B cell (primary cell): ENCODE measurements around the gene PLCB4. TPM values are rescaled to one million over a fixed set of nuclear protein-coding genes. Genes with fewer than 3 reads are reported as not detected.

Source experiments
- ATAC-seq: fragments of 200-7000 bp; cut with Tn5 transposase; one replicate; pipeline ENCODE4 v1.10.0; 2021; ENCODE audit warnings: low read depth, mild to moderate bottlenecking, moderate number of reproducible peaks, moderate library complexity
- CTCF ChIA-PET: fragments of 350-600 bp; sonication (Branson Sonifier 250); formaldehyde crosslinking; loops from one replicate; lab custom pipeline; 2021; ENCODE audit warnings: antibody characterized with exemption, inconsistent platforms; lab: Charles Lee
- POLR2A ChIA-PET: fragments of 350-600 bp; sonication (Branson Sonifier 250); formaldehyde crosslinking; loops from one replicate; lab custom pipeline; 2021; ENCODE audit warnings: antibody characterized with exemption; lab: Charles Lee
- DNase-seq: peaks from one replicate; pipeline ENCODE4 v3.0.0; 2013
- H2AFZ ChIP-seq: 2 replicates; pipeline ENCODE4 v1.6.1; 2012; ENCODE audit warnings: mild to moderate bottlenecking, low read depth, low read length; ENCODE audit not compliant: insufficient read depth, poor library complexity, severe bottlenecking
- H3K27ac ChIP-seq, 2 donors: 1 replicate in 1 of 2; 2 replicates in 1 of 2; pipeline ENCODE4 v1.5.1; 2012 to 2013; ENCODE audit warnings: low read length in 2 of 2, mild to moderate bottlenecking in 2 of 2, moderate library complexity in 1 of 2
- H3K27me3 ChIP-seq, 4 experiments: fragments of 200-600 bp in 1 of 4; sonication (generic) in 1 of 4; replicated peaks in 1 of 4; 1 replicate in 2 of 4; 2 replicates in 2 of 4; pipeline versions ENCODE4 v1.6.1 to v1.7.0; 2013 to 2016; ENCODE audit warnings: low read length in 3 of 4, mild to moderate bottlenecking in 2 of 4, mixed read lengths in 1 of 4, moderate library complexity in 1 of 4; ENCODE audit not compliant: insufficient read depth in 4 of 4, control insufficient read depth in 3 of 4; ENCODE audit errors: control extremely low read depth in 1 of 4
- H3K36me3 ChIP-seq, 2 experiments: replicated peaks in 1 of 2; 1 replicate in 1 of 2; 2 replicates in 1 of 2; pipeline versions ENCODE4 v1.6.1 to v1.7.1; 2013; ENCODE audit warnings: low read length in 1 of 2; ENCODE audit not compliant: insufficient read depth in 2 of 2, control insufficient read depth in 1 of 2; ENCODE audit errors: control extremely low read depth in 1 of 2, extremely low read depth in 1 of 2
- H3K4me1 ChIP-seq, 2 donors: fragments of 200-600 bp in 1 of 2; sonication (generic) in 1 of 2; 1 replicate in 1 of 2; 2 replicates in 1 of 2; pipeline versions ENCODE4 v1.5.1 to v1.6.1; 2013 to 2017; ENCODE audit warnings: low read length in 2 of 2; ENCODE audit not compliant: control insufficient read depth in 2 of 2, insufficient read depth in 2 of 2
- H3K4me2 ChIP-seq: replicated peaks from 2 replicates; pipeline ENCODE3; 2012; ENCODE audit warnings: mild to moderate bottlenecking, low read depth, low read length; ENCODE audit not compliant: poor library complexity, severe bottlenecking
- H3K4me3 ChIP-seq, 5 experiments: fragments of 200-600 bp in 1 of 5; sonication (generic) in 1 of 5; 1 replicate in 3 of 5; 2 replicates in 2 of 5; pipeline versions ENCODE4 v1.5.1 to v1.7.0; 2011 to 2016; ENCODE audit warnings: low read length in 4 of 5, mild to moderate bottlenecking in 4 of 5, low read depth in 2 of 5, control low read depth in 1 of 5, moderate library complexity in 1 of 5; ENCODE audit not compliant: insufficient read depth in 1 of 5; ENCODE audit errors: control extremely low read depth in 1 of 5, extremely low read depth in 1 of 5
- H3K79me2 ChIP-seq: fragments of 200-600 bp; sonication (generic); one replicate; pipeline ENCODE4 v1.6.0; 2016; ENCODE audit warnings: low read length; ENCODE audit not compliant: control insufficient read depth, insufficient read depth
- H3K9ac ChIP-seq: fragments of 200-600 bp; sonication (generic); 2 replicates; pipeline ENCODE4 v1.6.1; 2017; ENCODE audit warnings: mild to moderate bottlenecking, low read length, moderate library complexity
- H3K9me3 ChIP-seq, 3 donors: one replicate each; pipeline versions ENCODE4 v1.6.1 to v1.7.1; 2013; ENCODE audit warnings: low read length in 2 of 3; ENCODE audit not compliant: control insufficient read depth in 2 of 3, insufficient read depth in 1 of 3; ENCODE audit errors: control extremely low read depth in 1 of 3
- H4K20me1 ChIP-seq: 2 replicates; pipeline ENCODE4 v1.6.0; 2012; ENCODE audit warnings: mild to moderate bottlenecking, low read length; ENCODE audit not compliant: insufficient read depth, control insufficient read depth, poor library complexity, severe bottlenecking
- H3K27ac Mint-ChIP-seq: one replicate; pipeline ENCODE4 v1.8.0; 2021; ENCODE audit warnings: mixed read lengths
- H3K27me3 Mint-ChIP-seq: one replicate; pipeline ENCODE4 v1.8.0; 2021; ENCODE audit warnings: mixed read lengths
- H3K4me1 Mint-ChIP-seq: one replicate; pipeline ENCODE4 v1.8.0; 2021; ENCODE audit warnings: mixed read lengths
- H3K4me3 Mint-ChIP-seq: one replicate; pipeline ENCODE4 v1.8.0; 2021; ENCODE audit warnings: mixed read lengths
- H3K9me3 Mint-ChIP-seq: one replicate; pipeline ENCODE4 v1.8.0; 2022; ENCODE audit warnings: mixed read lengths; ENCODE audit not compliant: insufficient read depth
- CTCF ChIP-seq: fragments of 200-600 bp; IDR thresholded peaks from one replicate; pipeline ENCODE4 v1.8.0; 2022; ENCODE audit warnings: antibody characterized with exemption, mild to moderate bottlenecking
- EZH2 ChIP-seq: IDR thresholded peaks from 2 replicates; pipeline ENCODE4 v1.6.1; 2012; ENCODE audit warnings: borderline replicate concordance, low read depth, mild to moderate bottlenecking, moderate library complexity, low read length; ENCODE audit not compliant: insufficient read depth, poor library complexity, severe bottlenecking
- WGBS: methylation state at CpG from one replicate; pipeline ENCODE4 v1.1.5; 2013; ENCODE audit warnings: missing lambda C conversion rate; ENCODE audit not compliant: insufficient coverage; 5-methylcytosine and 5-hydroxymethylcytosine counted together
- intact Hi-C: fragments of 100-400 bp; cut with micrococcal nuclease; formaldehyde crosslinking; loops from one replicate; pipeline ENCODE4 v1.10.0; 2022
- polyA plus RNA-seq: library from polyadenylated mRNA; depleted of rRNA; stranded (reverse); fragments of >200 nt; gene quantifications from 2 replicates; pipeline ENCODE4 v1.2.3, GENCODE V29; 2012
- total RNA-seq, 2 donors: library from RNA; stranded (reverse); fragments of 120-200 nt in 1 of 2; gene quantifications; 1 replicate in 1 of 2; 2 replicates in 1 of 2; pipeline versions ENCODE4 v1.2.3 to v1.2.4, GENCODE V29; 2013 to 2022

Gene PLCB4
- total and polyA plus RNA-seq, 2 donors (not counting 1 experiment from before 2014, with no cell fraction given) = not detected

- Mint-ChIP-seq H3K4me1 (no peaks in the 10 kb centered on the region), H3K27me3 (no peaks in the 10 kb centered on the region), H3K9me3 (peaks cover 2% of the 10 kb centered on the region), H3K27ac (no peak overlapping the region), H3K4me3 (no peak overlapping the region)
- Histone ChIP-seq H3K27ac (no peak overlapping the region), H2AFZ (no peak overlapping the region), H3K4me1 (no peaks in the 10 kb centered on the region), H3K9ac (no peak overlapping the region), H3K4me3 (no peak overlapping the region), H3K4me2 (no peak overlapping the region), H3K9me3 (no peaks in the 10 kb centered on the region), H4K20me1 (no peaks in the 10 kb centered on the region), H3K27me3 (no peaks in the 10 kb centered on the region), H3K36me3 (no peaks in the 10 kb centered on the region), H3K79me2 (no peaks in the 10 kb centered on the region)
- ChIA-PET CTCF (no interaction called here), POLR2A (no interaction called here)
- 94% methylated on average over 5 of the region's 5 CpGs for WGBS
- ATAC-seq (no peak), DNase-seq (no peak)
- TF ChIP-seq CTCF (no peak), EZH2 (no peak)
- intact Hi-C loops = no loop called here
These were observed 131.3 kb downstream of the PLCB4 start for GRCh38 chr20:9200196-9200595.

GRCh38 chr20:9200620-9201019, 131.7 kb downstream of the PLCB4 start:
- Histone ChIP-seq H3K27me3 (no peaks in the 10 kb centered on the region), H4K20me1 (no peaks in the 10 kb centered on the region), H3K9me3 (no peaks in the 10 kb centered on the region), H3K4me1 (no peaks in the 10 kb centered on the region), H3K4me3 (no peak overlapping the region), H3K36me3 (no peaks in the 10 kb centered on the region), H3K4me2 (no peak overlapping the region), H3K9ac (no peak overlapping the region), H3K79me2 (no peaks in the 10 kb centered on the region), H2AFZ (no peak overlapping the region), H3K27ac (no peak overlapping the region)
- H3K9me3 Mint-ChIP-seq = peaks cover 2% of the 10 kb centered on the region
- POLR2A ChIA-PET = no interaction called here
- intact Hi-C loops = no loop called here
- DNase-seq (no peak), ATAC-seq (no peak)
- H3K4me3 Mint-ChIP-seq = no peak overlapping the region
- CTCF ChIA-PET = no interaction called here
- no peak overlapping the region for H3K27ac Mint-ChIP-seq
- 94% methylated on average over 1 of the region's 1 CpG for WGBS
- TF ChIP-seq EZH2 (no peak), CTCF (no peak)
- H3K27me3 Mint-ChIP-seq = no peaks in the 10 kb centered on the region
- no peaks in the 10 kb centered on the region for H3K4me1 Mint-ChIP-seq
